Activated CD8-positive, alpha-beta memory T cell treated with anti-CD3 and anti-CD28 coated beads, Interleukin-2, amount 50 U/mL, for 1 hour (primary cell): ENCODE results near the gene IFIT3.

Experiments
- DNase-seq: peaks from one replicate; pipeline ENCODE4 v3.0.0-alpha.2; 2020; ENCODE audit errors: extremely low read depth

The IFIT3 gene

GRCh38 chr10:89357975-89358374, 30.2 kb downstream of the IFIT3 start:
- no peak for DNase-seq

- DNase-seq: no peak
These were observed 32.4 kb downstream of the IFIT3 start for GRCh38 chr10:89360157-89360556.

GRCh38 chr10:89362929-89363328, 35.1 kb downstream of the IFIT3 start:
- DNase-seq: no peak

DNA sequence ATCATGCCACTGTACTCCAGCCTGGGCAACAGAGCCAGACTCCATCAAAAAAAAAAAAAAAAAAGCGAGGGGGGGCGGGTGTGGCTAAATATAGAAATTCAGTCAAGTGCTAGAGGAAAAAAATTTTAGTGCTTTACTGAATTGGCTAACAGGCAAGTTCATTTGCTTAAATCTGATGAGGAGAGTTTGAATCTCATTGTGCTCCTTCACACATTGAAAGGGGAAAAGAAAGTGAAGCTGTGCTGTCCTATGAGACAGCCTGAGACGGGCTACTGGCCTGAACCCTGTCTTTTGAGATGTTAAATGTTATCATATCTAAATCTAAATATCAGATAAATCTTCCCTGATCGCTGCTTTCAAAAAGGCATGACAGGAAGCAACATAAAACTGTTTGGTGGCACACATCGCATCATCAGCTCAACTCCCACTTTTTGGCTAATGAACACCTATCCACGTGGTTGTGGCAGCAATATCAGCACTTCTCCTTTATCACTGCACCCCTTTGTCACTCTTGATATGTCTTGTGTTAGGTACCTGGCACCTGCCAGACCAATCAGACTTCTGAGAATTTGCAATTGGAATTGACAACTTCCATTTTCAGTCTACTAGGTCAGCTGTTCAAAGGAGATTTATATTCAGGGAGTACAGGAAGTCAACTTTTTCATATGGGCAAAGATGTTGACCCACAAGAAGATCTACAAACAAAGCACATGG, 36.1 kb downstream of the IFIT3 start:
- no peak for DNase-seq

DNA sequence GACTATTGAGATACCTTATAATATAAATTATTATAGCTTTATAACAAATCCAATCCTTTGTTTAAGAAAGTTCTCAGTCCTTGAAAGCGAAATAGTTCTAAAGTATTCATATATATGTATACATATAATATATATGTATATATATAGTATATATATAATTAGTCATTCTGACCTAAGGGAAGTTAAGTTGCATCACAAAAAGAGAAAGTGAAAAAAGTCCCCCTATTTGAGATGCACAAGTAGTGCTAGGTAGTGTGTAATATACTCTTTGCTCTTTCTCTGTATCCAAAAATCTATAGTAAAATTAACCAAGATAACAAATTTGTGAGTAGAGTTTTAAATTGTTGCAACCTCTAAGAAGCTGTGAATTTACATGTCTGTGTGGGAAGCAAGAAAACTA, 36.7 kb downstream of the IFIT3 start:
- DNase-seq: no peak

GRCh38 chr10:89367529-89367928, 39.7 kb downstream of the IFIT3 start:
- DNase-seq: no peak

- DNase-seq: no peak
These were observed 40.3 kb downstream of the IFIT3 start for GRCh38 chr10:89368129-89368528.

DNA sequence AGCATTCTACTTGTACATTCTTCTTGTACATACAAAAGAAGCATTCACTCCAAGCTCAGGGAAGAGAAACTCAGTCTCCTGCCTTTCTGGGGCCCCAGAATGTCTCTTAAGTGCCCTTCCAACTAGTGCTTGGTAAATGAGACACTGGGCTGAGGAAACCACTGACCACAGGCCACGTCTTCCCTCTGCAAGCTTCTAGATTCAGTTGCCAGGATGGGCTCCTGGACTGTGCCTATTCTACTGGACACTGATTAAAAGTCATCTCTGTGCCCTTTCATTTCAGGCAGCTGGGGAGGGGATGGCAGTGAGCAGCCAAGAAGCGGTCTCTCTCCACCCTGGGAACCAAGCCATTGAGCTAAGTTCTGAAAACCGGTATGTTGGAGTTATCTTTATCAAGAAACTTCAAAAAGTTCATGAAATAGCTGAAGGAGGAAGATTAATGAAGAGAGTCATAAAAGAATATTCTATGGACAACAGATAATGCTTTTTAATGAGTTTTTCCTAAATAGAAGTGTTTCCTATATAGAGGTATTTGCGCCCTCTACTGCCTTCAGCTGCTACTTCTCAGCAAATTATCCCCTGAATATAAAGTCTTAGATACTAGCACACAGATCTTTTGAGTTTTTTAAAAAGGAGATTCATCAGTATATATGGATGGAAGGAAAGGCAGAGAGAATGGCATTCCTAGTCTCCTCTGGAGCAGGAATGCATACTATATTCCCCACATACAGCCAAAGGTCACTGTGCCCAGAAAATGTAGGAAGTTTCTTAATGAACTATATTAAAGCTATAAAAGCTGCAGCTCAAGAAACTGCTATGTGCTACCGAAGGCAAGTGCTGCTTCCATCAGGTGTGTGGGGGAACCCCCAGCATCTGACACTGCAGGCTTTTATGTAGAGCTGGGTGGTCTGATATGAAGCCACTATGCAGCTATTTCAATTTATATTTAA, 41.6 kb downstream of the IFIT3 start:
- DNase-seq: no peak

- no peak for DNase-seq
These were observed 43.3 kb downstream of the IFIT3 start for GRCh38 chr10:89371079-89371478.

GRCh38 chr10:89371987-89372386, 44.2 kb downstream of the IFIT3 start:
- no peak for DNase-seq

- DNase-seq: no peak
These were observed 46.3 kb downstream of the IFIT3 start for GRCh38 chr10:89373916-89374711.

DNA sequence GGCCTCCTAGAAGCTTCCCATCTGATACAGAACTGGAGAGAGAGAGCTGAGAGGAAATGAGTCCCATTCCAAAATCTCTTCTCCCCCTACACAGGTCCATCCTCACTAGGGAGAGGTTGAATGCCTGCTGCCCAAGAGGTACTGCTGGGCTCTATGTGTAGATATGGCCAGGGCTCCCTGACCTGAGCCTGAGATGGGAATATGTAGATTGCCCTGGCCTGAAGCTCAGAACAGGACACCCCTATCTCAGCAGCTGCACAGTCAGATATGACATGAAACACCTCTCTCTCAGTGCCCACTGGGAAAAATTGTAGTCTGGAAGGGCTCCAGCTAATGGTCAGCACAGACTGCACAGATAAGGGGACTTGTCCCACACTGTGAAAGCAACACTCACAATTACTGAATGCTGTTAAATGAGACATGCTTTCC, 46.9 kb downstream of the IFIT3 start:
- no peak for DNase-seq

DNA sequence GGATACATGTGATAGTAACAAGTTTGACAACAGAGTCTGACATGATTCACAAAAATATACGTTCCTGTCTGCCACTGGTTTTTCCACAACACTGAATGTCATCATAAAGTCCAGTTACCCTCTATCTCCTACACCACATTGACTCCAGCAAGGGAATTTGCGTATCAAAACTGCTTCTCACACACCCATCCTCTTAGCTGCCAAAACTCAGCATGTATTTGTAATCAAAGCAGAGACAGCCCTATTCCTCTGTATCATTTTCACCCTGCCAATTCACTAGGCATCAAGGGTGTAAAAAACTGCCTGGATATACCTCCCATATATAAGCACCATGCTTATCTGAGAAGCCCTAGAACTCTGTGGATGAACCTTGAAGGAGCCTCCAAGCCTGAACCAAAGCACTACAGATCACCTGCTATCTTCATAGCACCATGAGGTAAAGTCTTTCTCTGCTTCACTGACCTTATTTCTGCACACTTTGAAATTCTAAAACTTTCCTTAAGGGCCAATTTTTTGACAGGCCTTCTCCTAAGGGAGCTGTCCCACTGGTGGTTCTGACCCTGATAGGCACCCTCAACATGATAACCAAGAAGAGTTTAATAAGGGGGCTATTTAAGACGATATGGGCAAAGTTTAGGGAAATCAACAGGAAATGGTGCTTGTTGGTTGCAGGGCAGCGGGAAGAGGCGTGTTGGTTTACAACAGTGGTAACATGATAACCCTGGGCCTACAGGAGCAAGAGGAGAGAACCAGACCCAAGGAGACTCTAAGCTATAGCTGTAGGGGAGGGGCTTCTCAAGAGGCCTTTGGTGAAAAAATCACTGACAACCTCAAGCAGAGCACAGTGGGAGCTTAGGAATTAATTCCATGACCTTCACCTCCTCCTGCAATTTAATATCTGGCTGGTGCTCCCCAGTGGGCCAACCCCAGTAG, 50.2 kb downstream of the IFIT3 start, which contains the start of gene IFIT1B:
TSS of gene IFIT1B (plus strand) at position 352 of the 933 bp plus-strand sequence. CDS start at position 432, 80 bp downstream.
- no peak for DNase-seq

DNA sequence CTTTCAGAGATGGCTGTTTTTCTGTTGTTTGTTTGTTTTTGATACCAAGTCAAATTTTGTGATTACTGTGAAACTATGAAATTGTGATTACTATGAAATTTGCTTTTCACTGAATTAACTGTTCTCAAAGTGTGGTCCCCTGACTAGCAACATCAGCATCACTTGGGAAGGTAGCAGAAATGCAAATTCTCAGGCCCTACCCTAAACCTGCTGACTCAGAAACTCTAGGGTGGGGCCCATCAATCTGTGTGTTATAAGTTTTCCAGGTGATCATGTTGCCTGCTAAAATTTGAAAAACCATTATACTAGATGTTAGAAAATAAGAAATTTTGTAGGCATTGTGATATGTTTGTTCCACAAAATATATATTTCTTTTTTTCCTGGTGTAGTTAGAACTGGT, 51.3 kb downstream of the IFIT3 start:
- DNase-seq: no peak

GRCh38 chr10:89382757-89383156, 55.0 kb downstream of the IFIT3 start:
- DNase-seq: no peak

DNA sequence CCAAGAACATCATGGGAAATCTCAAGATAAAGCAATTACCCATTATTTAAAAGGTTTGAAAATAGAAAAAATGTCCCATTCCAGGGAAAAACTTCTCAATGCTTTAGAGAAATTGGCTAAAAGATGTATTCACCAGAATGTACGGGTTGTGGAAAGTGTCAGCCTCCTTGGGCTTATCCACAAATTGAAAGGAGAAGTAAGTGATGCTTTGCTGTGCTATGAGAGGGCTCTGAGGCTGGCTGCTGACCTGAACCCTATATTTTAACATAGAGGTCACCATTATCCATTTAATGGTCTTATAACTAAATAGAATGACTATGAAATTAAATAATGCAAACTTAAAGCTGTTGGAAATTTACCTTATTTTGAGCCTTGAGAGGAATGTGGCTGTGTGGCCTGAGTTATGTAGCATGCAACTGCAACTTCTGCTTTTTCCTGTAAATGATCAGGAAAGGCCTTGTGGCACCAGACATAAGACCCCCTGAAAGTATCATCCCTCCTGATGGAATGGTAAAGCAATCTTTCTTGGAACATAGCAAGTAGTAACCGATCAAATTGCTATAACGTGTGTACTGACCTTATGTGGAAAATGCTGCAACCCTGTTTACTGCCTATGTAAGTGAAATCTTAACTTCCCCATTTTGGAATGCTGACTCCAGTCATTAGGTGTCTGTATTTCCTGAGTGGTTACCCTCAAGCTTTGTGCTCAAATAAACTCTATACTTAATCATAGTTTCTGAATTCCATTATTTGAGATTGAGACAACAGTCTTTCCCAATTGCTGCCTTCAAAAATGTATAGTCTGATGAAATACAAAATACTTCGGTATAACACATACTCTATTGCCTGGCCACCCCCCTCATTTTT, 56.9 kb downstream of the IFIT3 start:
- no peak for DNase-seq

DNA sequence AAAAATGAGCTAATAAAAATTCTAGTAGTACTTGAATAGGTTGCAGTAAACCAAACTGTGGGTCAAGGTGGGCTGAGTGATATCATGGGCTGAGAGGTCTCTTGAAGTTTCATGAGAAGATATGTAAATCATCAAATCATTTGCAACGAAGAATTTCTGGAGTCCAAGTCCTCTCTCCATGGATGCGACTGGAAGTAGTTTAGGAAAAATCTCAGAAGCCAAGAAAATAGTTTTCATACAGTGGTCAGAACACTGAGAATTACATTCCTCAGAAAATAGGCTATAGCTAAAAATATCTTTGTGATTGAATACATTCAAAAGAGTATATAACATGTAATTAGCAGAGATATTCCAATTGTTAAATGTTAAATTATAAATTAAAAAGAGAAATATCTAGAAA, 61.0 kb downstream of the IFIT3 start:
- no peak for DNase-seq

GRCh38 chr10:89389254-89389653, 61.5 kb downstream of the IFIT3 start:
- DNase-seq: no peak
